HepG2 (cell line): ENCODE results near the gene ZNF853. TPM values are rescaled to one million over a fixed set of nuclear protein-coding genes. Genes with fewer than 3 reads are reported as not detected.
A peak's percentile ranks its signal among the peaks of the same experiment; 100 is the strongest.

ENCODE experiments used
- BRF2 ChIP-seq: sonication (generic); formaldehyde crosslinking; IDR thresholded peaks from 2 replicates; pipeline ENCODE4 v1.8.1; 2022; ENCODE audit warnings: mild to moderate bottlenecking, missing genetic modification reagents
- IKZF4 ChIP-seq: sonication (generic); formaldehyde crosslinking; IDR thresholded peaks from 2 replicates; pipeline ENCODE4 v1.5.1; 2020; ENCODE audit warnings: borderline replicate concordance, mild to moderate bottlenecking, low read depth, missing genetic modification reagents; ENCODE audit errors: not compliant biosample characterization
- KDM3A ChIP-seq: IDR thresholded peaks from 2 replicates; pipeline ENCODE4 v1.6.1; 2018; ENCODE audit warnings: low read depth, missing compliant biosample characterization
- KLF11 ChIP-seq: IDR thresholded peaks from 2 replicates; pipeline ENCODE4 v1.6.1; 2016; ENCODE audit warnings: missing compliant biosample characterization
- MEIS2 ChIP-seq: sonication (generic); formaldehyde crosslinking; IDR thresholded peaks from 2 replicates; pipeline ENCODE4 v1.9.0; 2021; ENCODE audit warnings: mild to moderate bottlenecking, missing genetic modification reagents
- NFRKB ChIP-seq: fragments of 450-650 bp; IDR thresholded peaks from 2 replicates; pipeline ENCODE4 v1.6.1; 2017
- REXO4 ChIP-seq: sonication (generic); formaldehyde crosslinking; IDR thresholded peaks from 2 replicates; pipeline ENCODE4 v1.8.0; 2022; ENCODE audit warnings: missing genetic modification reagents, mild to moderate bottlenecking, borderline replicate concordance
- RFX1 ChIP-seq: fragments of 450-650 bp; IDR thresholded peaks from 2 replicates; pipeline ENCODE4 v1.6.1; 2017
- THAP11 ChIP-seq: IDR thresholded peaks from 2 replicates; pipeline ENCODE4 v1.6.1; 2016; ENCODE audit warnings: missing biosample characterization, missing genetic modification reagents
- ZBTB7B ChIP-seq: sonication (generic); formaldehyde crosslinking; IDR thresholded peaks from 2 replicates; pipeline ENCODE4 v1.4.0; 2020; ENCODE audit warnings: missing genetic modification reagents
- ZNF12 ChIP-seq: sonication (generic); formaldehyde crosslinking; IDR thresholded peaks from 2 replicates; pipeline ENCODE4 v1.5.0; 2020; ENCODE audit warnings: missing genetic modification reagents
- ZNF275 ChIP-seq: sonication (generic); formaldehyde crosslinking; IDR thresholded peaks from 2 replicates; pipeline ENCODE4 v1.8.0; 2022; ENCODE audit warnings: missing genetic modification reagents, mild to moderate bottlenecking, inconsistent platforms, borderline replicate concordance
- ZNF292 ChIP-seq: sonication (generic); formaldehyde crosslinking; IDR thresholded peaks from 2 replicates; pipeline ENCODE4 v1.8.1; 2022; ENCODE audit warnings: mild to moderate bottlenecking, low read depth, missing genetic modification reagents, borderline replicate concordance
- ZNF333 ChIP-seq: sonication (generic); formaldehyde crosslinking; IDR thresholded peaks from 2 replicates; pipeline ENCODE4 v1.4.0; 2020; ENCODE audit warnings: mild to moderate bottlenecking, missing genetic modification reagents, borderline replicate concordance
- ZNF746 ChIP-seq: sonication (generic); formaldehyde crosslinking; IDR thresholded peaks from 2 replicates; pipeline ENCODE4 v1.8.0; 2022; ENCODE audit warnings: mild to moderate bottlenecking, missing genetic modification reagents
- polyA plus RNA-seq, 8 experiments: library from polyadenylated mRNA; depleted of rRNA in 3 of 8; stranded (reverse) in 7 of 8; unstranded in 1 of 8; fragments of >200 nt; fragmentation: Illumina TruSeq in 4 of 8; extraction: Trizol in 4 of 8; gene quantifications; 2 replicates each; pipeline versions ENCODE4 v1.2.1 to v1.2.3, GENCODE V29; 2011 to 2016; ENCODE audit warnings: low read depth in 4 of 8, missing spikeins in 1 of 8, mixed read lengths in 1 of 8; ENCODE audit not compliant: insufficient read depth in 1 of 8
- total RNA-seq, 5 experiments: library from RNA; depleted of rRNA; stranded (reverse); fragments of >200 nt; fragmentation: Illumina TruSeq; extraction: Trizol; gene quantifications; 2 replicates each; pipeline ENCODE4 v1.2.3, GENCODE V29; 2016; ENCODE audit warnings: low read depth in 1 of 5
- TF ChIP-seq, protein P1 (sequence below): sonication (generic); formaldehyde crosslinking; IDR thresholded peaks from 2 replicates; pipeline ENCODE4 v1.5.1; 2020; ENCODE audit warnings: mild to moderate bottlenecking, missing genetic modification reagents, borderline replicate concordance
- TF ChIP-seq, protein P2 (sequence below): IDR thresholded peaks from 2 replicates; pipeline ENCODE4 v1.6.1; 2016; ENCODE audit warnings: missing genetic modification reagents, missing compliant biosample characterization
- TF ChIP-seq, protein P3 (sequence below): sonication (generic); formaldehyde crosslinking; IDR thresholded peaks from 2 replicates; pipeline ENCODE4 v1.5.0; 2020; ENCODE audit warnings: missing genetic modification reagents
- TF ChIP-seq, protein P4 (sequence below): IDR thresholded peaks from 2 replicates; pipeline ENCODE4 v1.6.1; 2018; ENCODE audit warnings: missing genetic modification reagents

ZNF853 gene
- total and polyA plus RNA-seq, 2 of the 13 experiments (the other 11 are each of a cell fraction or from before 2014, with no cell fraction given), result 2.1 to 6.2 TPM

DNA sequence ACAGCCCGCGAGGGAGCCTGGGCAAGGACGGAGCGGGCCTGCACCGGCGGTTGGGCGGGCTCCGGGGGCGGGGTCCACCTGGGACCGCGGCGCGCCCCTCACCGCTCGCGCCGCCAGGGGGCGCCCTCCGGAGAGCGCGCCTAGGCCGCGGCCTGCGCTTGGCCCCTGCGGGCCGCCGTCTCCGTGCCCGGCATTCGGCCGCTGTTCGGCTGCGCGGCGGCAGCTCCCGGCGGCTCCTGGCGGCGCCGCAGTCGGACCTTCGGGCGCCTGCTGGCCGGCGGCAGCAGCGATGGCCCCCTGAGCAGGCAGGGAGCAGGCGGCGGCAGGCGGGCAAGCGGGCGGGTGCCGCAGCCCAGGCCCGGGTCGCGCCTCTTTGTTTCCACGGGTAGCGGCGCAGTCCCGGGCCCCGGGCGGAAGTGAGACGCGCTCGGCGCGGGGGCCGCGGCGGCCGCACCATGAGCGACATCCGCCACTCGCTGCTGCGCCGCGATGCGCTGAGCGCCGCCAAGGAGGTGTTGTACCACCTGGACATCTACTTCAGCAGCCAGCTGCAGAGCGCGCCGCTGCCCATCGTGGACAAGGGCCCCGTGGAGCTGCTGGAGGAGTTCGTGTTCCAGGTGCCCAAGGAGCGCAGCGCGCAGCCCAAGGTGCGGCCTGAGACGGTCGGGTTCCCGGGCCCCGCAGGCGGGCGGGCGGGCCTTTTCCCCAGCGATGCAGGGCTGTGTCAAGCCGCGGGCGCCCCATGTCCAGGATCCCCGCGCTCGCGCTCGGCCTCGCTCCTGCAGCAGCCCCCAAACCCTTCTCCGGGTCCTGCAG, 25.4 kb upstream of the ZNF853 start, which contains the start of gene INTS15 (continued):
- TF ChIP-seq, protein P1, sequence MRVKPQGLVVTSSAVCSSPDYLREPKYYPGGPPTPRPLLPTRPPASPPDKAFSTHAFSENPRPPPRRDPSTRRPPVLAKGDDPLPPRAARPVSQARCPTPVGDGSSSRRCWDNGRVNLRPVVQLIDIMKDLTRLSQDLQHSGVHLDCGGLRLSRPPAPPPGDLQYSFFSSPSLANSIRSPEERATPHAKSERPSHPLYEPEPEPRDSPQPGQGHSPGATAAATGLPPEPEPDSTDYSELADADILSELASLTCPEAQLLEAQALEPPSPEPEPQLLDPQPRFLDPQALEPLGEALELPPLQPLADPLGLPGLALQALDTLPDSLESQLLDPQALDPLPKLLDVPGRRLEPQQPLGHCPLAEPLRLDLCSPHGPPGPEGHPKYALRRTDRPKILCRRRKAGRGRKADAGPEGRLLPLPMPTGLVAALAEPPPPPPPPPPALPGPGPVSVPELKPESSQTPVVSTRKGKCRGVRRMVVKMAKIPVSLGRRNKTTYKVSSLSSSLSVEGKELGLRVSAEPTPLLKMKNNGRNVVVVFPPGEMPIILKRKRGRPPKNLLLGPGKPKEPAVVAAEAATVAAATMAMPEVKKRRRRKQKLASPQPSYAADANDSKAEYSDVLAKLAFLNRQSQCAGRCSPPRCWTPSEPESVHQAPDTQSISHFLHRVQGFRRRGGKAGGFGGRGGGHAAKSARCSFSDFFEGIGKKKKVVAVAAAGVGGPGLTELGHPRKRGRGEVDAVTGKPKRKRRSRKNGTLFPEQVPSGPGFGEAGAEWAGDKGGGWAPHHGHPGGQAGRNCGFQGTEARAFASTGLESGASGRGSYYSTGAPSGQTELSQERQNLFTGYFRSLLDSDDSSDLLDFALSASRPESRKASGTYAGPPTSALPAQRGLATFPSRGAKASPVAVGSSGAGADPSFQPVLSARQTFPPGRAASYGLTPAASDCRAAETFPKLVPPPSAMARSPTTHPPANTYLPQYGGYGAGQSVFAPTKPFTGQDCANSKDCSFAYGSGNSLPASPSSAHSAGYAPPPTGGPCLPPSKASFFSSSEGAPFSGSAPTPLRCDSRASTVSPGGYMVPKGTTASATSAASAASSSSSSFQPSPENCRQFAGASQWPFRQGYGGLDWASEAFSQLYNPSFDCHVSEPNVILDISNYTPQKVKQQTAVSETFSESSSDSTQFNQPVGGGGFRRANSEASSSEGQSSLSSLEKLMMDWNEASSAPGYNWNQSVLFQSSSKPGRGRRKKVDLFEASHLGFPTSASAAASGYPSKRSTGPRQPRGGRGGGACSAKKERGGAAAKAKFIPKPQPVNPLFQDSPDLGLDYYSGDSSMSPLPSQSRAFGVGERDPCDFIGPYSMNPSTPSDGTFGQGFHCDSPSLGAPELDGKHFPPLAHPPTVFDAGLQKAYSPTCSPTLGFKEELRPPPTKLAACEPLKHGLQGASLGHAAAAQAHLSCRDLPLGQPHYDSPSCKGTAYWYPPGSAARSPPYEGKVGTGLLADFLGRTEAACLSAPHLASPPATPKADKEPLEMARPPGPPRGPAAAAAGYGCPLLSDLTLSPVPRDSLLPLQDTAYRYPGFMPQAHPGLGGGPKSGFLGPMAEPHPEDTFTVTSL (CRISPR knock-in tag), result no peak
- TF ChIP-seq ZNF746 (no peak), RFX1 (no peak), KLF11 (CRISPR knock-in tag) (no peak), IKZF4 (CRISPR knock-in tag) (no peak), REXO4 (CRISPR knock-in tag) (no peak), ZBTB7B (CRISPR knock-in tag) (no peak; the same call in 1 of the 2 replicates), MEIS2 (CRISPR knock-in tag) (peak; percentile 66; the same call in 1 of the 2 replicates), NFRKB (no peak), ZNF292 (CRISPR knock-in tag) (no peak), BRF2 (CRISPR knock-in tag) (peak; percentile 87; the same call in 1 of the 2 replicates), KDM3A (no peak; the same call in 1 of the 2 replicates), ZNF333 (0 out of 2 replicates have a peak, but pooled peaks have one; percentile 76), THAP11 (CRISPR knock-in tag) (peak; percentile 72; the same call in 1 of the 2 replicates), ZNF12 (CRISPR knock-in tag) (no peak), ZNF275 (CRISPR knock-in tag) (0 out of 2 replicates have a peak, but pooled peaks have one; percentile 5)
- TF ChIP-seq, protein P2, sequence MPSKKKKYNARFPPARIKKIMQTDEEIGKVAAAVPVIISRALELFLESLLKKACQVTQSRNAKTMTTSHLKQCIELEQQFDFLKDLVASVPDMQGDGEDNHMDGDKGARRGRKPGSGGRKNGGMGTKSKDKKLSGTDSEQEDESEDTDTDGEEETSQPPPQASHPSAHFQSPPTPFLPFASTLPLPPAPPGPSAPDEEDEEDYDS, result no peak
- TF ChIP-seq, protein P3, sequence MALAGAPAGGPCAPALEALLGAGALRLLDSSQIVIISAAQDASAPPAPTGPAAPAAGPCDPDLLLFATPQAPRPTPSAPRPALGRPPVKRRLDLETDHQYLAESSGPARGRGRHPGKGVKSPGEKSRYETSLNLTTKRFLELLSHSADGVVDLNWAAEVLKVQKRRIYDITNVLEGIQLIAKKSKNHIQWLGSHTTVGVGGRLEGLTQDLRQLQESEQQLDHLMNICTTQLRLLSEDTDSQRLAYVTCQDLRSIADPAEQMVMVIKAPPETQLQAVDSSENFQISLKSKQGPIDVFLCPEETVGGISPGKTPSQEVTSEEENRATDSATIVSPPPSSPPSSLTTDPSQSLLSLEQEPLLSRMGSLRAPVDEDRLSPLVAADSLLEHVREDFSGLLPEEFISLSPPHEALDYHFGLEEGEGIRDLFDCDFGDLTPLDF (CRISPR knock-in tag), result no peak
- TF ChIP-seq, protein P4, sequence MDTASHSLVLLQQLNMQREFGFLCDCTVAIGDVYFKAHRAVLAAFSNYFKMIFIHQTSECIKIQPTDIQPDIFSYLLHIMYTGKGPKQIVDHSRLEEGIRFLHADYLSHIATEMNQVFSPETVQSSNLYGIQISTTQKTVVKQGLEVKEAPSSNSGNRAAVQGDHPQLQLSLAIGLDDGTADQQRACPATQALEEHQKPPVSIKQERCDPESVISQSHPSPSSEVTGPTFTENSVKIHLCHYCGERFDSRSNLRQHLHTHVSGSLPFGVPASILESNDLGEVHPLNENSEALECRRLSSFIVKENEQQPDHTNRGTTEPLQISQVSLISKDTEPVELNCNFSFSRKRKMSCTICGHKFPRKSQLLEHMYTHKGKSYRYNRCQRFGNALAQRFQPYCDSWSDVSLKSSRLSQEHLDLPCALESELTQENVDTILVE (CRISPR knock-in tag), result no peak
